Cardiac fibroblast (primary cell): ENCODE measurements around the gene MYL9.

Experiments
- DNase-seq, 2 donors: peaks; one replicate each; pipeline versions ENCODE4 v3.0.0 to v3.0.0-alpha.2; 2010; ENCODE audit warnings: low read depth in 2 of 2
- H3K4me3 ChIP-seq, 2 donors: replicated peaks in 1 of 2; 1 replicate in 1 of 2; 2 replicates in 1 of 2; pipeline ENCODE4 v1.5.1; 2011; ENCODE audit warnings: low read depth in 2 of 2, low read length in 2 of 2, mild to moderate bottlenecking in 2 of 2, moderate library complexity in 1 of 2
- TF ChIP-seq, protein P1 (sequence below): IDR thresholded peaks from one replicate; pipeline ENCODE4 v1.5.1; 2011; ENCODE audit warnings: low read depth, mild to moderate bottlenecking, low read length, inconsistent platforms

The MYL9 gene

DNA sequence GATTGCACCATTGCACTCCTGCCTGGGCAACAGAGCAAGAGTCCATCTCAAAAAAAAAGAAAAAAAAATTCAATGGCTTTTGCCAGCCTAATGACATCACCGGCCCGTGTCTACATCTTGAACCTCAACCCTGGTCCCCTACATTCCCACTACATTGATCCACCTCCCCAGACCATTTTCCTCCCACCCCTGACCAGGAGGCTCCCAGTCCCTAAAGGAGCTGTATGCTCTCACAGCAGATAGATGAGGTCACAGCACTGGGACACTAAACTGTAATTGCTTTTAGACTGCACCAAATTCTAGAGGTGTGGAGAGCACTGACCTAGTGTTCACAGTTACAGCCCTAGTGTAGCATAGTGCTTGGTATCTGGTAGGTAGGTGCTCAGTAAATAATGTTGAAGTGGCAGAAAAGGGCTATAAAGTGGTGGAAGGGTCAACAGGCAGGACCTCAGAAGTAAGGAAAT is 42.7 kb downstream of the MYL9 start:
- no peak overlapping the region for H3K4me3 ChIP-seq
- DNase-seq = no peak
- TF ChIP-seq, protein P1, sequence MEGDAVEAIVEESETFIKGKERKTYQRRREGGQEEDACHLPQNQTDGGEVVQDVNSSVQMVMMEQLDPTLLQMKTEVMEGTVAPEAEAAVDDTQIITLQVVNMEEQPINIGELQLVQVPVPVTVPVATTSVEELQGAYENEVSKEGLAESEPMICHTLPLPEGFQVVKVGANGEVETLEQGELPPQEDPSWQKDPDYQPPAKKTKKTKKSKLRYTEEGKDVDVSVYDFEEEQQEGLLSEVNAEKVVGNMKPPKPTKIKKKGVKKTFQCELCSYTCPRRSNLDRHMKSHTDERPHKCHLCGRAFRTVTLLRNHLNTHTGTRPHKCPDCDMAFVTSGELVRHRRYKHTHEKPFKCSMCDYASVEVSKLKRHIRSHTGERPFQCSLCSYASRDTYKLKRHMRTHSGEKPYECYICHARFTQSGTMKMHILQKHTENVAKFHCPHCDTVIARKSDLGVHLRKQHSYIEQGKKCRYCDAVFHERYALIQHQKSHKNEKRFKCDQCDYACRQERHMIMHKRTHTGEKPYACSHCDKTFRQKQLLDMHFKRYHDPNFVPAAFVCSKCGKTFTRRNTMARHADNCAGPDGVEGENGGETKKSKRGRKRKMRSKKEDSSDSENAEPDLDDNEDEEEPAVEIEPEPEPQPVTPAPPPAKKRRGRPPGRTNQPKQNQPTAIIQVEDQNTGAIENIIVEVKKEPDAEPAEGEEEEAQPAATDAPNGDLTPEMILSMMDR = no peak

DNA sequence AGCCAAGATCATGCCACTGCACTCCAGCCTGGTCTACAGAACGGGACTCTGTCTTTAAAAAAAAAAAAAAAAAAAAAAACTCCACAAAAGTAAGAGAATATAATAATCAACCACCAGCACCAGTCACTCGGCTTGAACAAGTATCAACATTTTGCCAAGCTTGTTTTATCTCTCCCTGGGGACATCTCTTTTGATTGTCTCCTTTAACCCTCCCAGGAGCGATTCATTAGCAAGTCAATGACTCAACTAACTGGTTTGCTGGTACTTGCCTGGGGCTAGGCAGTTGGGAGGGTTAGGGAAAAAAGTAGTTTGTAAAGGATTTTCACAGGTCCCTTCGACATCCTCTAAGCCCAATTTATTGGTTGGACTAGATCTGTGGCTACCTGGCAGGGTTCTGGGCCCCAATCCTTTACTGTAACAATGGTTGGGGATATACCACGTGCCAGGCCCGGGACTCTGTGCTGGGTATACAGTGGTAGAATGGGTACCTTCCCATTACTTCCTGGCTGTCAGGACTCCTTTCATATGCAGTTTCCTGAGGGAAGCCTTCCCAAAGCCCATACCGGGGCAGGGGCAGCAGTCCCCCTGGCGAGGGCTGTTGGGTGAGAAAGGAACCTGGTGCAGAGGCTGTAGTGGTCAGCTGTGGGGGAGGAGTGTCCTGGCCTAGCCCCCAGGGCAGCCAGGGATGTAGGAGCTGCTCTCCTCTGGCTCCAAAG is 44.2 kb downstream of the MYL9 start:
- peak; percentile 39 to 40 for DNase-seq
- no peak overlapping the region for H3K4me3 ChIP-seq
- TF ChIP-seq, protein P1 = no peak

DNA sequence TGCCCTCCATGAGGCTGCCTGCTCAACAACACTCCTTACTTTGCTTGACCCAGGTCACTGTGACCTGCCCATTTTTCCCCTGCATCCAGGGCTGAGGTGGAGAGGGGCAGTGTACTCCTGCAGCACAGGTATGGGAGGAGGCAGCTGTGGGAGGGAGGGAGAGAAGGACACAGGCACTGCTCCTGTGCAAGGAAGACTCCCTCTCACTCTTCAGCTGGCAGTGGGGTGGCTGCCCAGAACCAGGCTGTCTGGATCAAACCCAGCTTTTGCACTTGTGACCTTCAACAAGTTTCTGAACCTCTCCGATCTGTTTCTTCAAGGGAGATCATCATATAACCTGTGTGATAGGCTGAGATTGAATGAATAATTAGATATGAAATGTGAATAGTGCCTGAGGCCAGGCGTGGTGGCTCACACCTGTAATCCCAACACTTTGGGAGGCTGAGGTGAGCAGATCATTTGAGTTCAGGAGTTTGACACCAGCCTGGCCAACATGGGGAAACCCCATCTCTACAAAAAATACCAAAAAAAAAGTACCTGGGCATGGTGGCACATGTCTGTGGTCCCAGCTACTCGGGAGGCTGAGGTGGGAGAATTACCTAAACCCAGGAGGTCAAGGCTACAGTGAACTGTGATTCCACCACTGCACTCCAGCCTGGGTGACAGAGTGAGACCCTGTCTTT is 46.2 kb downstream of the MYL9 start:
- no peak overlapping the region for H3K4me3 ChIP-seq
- DNase-seq = no peak
- TF ChIP-seq, protein P1 = no peak

DNA sequence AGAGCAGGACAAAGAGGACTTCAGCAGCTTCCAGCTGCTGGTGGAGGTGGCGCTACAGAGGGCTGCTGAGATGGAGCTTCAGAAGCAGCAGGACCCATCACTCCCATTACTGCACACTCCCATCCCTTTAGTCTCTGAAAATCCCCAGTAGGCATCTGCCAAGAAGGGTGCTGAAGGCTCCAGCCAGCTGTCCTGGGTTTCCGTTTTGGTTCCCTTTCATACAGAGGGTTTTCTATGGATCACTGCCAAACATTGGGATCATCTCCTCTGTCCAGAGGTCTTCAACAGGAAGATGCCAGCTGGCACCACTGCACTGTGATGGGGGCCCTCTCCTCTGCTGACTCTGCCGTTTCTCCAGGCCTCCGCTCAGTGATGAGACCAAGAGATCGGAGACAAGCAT is 50.0 kb downstream of the MYL9 start:
- TF ChIP-seq, protein P1 = no peak
- no peak overlapping the region for H3K4me3 ChIP-seq
- no peak for DNase-seq

DNA sequence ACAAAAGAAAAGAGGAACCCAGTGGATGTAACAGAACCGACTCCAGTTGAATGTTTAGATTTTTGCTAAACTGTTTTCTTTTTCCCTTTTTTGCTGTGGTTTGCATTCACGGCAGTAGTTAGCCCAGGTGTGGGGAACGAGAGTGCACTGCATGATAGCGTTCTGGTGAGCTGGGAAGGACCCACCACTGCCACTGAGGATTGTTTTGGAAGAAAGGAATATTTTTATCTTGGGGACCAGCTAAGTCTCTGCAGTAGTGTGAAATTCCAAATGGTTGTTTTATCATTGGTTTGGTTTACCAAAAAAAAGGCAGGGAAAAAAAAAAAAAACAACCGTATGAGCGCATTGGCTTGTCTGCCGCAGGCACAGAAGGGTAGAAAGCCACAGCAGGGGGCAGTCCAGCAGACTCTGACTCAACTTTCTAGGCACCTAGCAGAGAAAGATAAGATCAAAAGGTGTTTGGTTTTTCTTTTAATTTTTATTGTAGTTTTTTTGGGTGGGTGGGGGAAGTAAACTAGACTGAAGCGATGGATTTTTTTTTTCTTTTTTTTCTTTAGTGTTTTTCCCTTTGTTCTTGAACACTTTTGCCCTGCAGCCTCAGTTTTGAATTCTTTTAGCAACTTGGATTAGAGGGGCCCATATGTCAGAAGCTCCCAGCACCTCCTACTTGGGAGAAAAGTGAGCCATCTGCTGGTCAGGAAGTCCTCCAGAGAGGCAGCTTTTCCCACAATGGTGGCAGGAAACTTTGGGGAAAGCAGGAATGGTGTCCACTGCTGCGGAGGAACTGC is 50.7 kb downstream of the MYL9 start:
- DNase-seq = peak in 1 of 2 donors; percentile 42
- TF ChIP-seq, protein P1 = peak; percentile 25
- H3K4me3 ChIP-seq = no peak overlapping the region

DNA sequence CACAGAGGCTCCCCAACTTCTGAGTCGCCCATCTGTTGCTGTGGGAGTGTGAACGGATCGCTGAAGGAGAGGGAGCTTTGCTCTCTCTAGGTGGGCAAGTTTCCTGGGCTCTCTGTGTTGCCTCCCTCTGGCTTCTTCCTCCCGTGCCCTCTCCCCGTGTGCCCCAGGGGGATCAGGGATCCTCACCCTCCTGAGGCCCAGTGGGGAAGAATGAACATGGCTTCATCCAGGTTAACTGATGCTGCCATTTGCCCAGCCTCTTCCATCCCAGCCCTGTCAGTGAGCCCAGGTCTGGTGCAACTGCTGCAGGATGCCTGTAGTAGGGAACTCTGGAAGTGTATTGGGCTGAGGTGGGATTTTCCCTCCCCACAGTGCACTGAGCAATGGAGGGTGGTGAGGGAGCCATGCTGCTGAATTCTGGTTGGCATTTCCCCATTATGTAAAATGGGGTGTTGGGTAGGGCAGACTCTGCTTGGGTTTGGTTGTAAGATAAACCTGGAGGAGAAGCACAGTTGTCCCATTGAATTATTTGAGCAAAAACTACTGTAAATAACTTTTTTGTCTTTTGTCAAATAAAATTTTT is 52.1 kb downstream of the MYL9 start:
- no peak overlapping the region for H3K4me3 ChIP-seq
- no peak for DNase-seq
- TF ChIP-seq, protein P1 = no peak
